Measurements from ENCODE around the gene ELF2.

ELF2 gene

GRCh38 chr4:139078926-139079325 is 98.1 kb downstream of the ELF2 start:
- H3K9me3 ChIP-seq (ENCODE audit: control insufficient read depth, insufficient read depth, low read depth, low read length), result no peaks in the 10 kb centered on the region
- peaks cover 3% of the 10 kb centered on the region for H3K4me1 ChIP-seq (ENCODE audit: control insufficient read depth, insufficient read depth, low read length)
- H3K27ac ChIP-seq (ENCODE audit: extremely low read depth, low read depth, low read length), result no peak overlapping the region
- ChIA-PET CTCF (no interaction called here), POLR2A (interaction anchor here (1.2 kb wide), 1 partner anchor 97 kb away, joined by 4 read pairs; no protein-coding TSS in a partner anchor)
- no peak overlapping the region for H3K4me3 ChIP-seq (ENCODE audit: low read depth, low read length)
- TF ChIP-seq ZNF18 (tag by site-specific recombination; IDR thresholded peaks at IDR 0.05) (no peak), ZNF211 (tag by site-specific recombination; IDR thresholded peaks at IDR 0.05; ENCODE audit: low read depth) (no peak), ZFP37 (tag by site-specific recombination; IDR thresholded peaks at IDR 0.05) (no peak), OSR2 (tag by site-specific recombination; IDR thresholded peaks at IDR 0.05) (no peak), ZNF121 (tag by site-specific recombination; IDR thresholded peaks at IDR 0.05) (peak; percentile 52; the same call in 1 of the 2 replicates), ZNF266 (tag by site-specific recombination; IDR thresholded peaks at IDR 0.05; ENCODE audit: low read depth) (no peak), FEZF1 (tag by site-specific recombination; IDR thresholded peaks at IDR 0.05) (no peak)
- no peaks in the 10 kb centered on the region for H3K36me3 ChIP-seq (ENCODE audit: control insufficient read depth in 2 of 2, insufficient read depth in 1 of 2, low read length in 2 of 2)

GRCh38 chr4:139077567-139078355 is 99.3 kb downstream of the ELF2 start:
- ChIA-PET CTCF (interaction anchor here (0.6 to 0.8 kb wide), 3 partner anchors 302 to 966 kb away, joined by 3 to 5 read pairs (median 4); no protein-coding TSS in a partner anchor), POLR2A (no interaction called here)
- Histone ChIP-seq H3K4me3 (ENCODE audit: low read depth, low read length) (no peak overlapping the region), H3K36me3 (ENCODE audit: control insufficient read depth in 2 of 2, insufficient read depth in 1 of 2, low read length in 2 of 2) (peaks cover 0 to 7% of the 10 kb centered on the region in 2 experiments; a peak in 1 of 3 replicates), H3K4me1 (ENCODE audit: control insufficient read depth, insufficient read depth, low read length) (peaks cover 3% of the 10 kb centered on the region), H3K9me3 (ENCODE audit: control insufficient read depth, insufficient read depth, low read depth, low read length) (no peaks in the 10 kb centered on the region), H3K27ac (ENCODE audit: extremely low read depth, low read depth, low read length) (no peak overlapping the region)
- TF ChIP-seq EGR2 (tag by site-specific recombination; IDR thresholded peaks at IDR 0.05; ENCODE audit: low read depth) (no peak), ZNF521 (tag by site-specific recombination; IDR thresholded peaks at IDR 0.05) (no peak), ZEB2 (tag by site-specific recombination; IDR thresholded peaks at IDR 0.05) (no peak), ZBTB17 (tag by site-specific recombination; IDR thresholded peaks at IDR 0.05) (no peak), ZNF37A (tag by site-specific recombination; IDR thresholded peaks at IDR 0.05) (no peak), BCL11B (tag by site-specific recombination; IDR thresholded peaks at IDR 0.05; ENCODE audit: low read depth) (no peak), ZNF791 (tag by site-specific recombination; IDR thresholded peaks at IDR 0.05) (no peak), ZBTB1 (tag by site-specific recombination; IDR thresholded peaks at IDR 0.05) (no peak), ZNF16 (tag by site-specific recombination; IDR thresholded peaks at IDR 0.05; ENCODE audit: low read depth) (no peak), ZNF18 (tag by site-specific recombination; IDR thresholded peaks at IDR 0.05) (no peak), ZNF146 (tag by site-specific recombination; IDR thresholded peaks at IDR 0.05) (no peak), ZNF645 (tag by site-specific recombination; IDR thresholded peaks at IDR 0.05) (no peak), ZNF354C (tag by site-specific recombination; IDR thresholded peaks at IDR 0.05; ENCODE audit: borderline replicate concordance, low read depth) (no peak), ZXDB (tag by site-specific recombination; IDR thresholded peaks at IDR 0.05) (no peak), TSHZ1 (tag by site-specific recombination; IDR thresholded peaks at IDR 0.05; ENCODE audit: borderline replicate concordance) (no peak), ZNF248 (tag by site-specific recombination; IDR thresholded peaks at IDR 0.05) (no peak), AEBP2 (tag by site-specific recombination; IDR thresholded peaks at IDR 0.05; ENCODE audit: borderline replicate concordance) (no peak)
